Peyer's patch (tissue), 4 donors: Measurements from ENCODE around the gene P2RX1.

Source experiments
- CTCF ChIP-seq, 6 experiments: fragments of 450-650 bp in 4 of 6; fragments of 200-600 bp in 2 of 6; sonication (generic) in 1 of 6; IDR thresholded peaks; one replicate each; pipeline ENCODE4 v1.5.1; 2017 to 2019; ENCODE audit warnings: antibody characterized with exemption in 6 of 6, mild to moderate bottlenecking in 3 of 6, moderate library complexity in 1 of 6
- POLR2A ChIP-seq, 2 donors: fragments of 450-650 bp; IDR thresholded peaks; one replicate each; pipeline ENCODE4 v1.5.1; 2017; ENCODE audit warnings: antibody characterized with exemption in 2 of 2, mild to moderate bottlenecking in 2 of 2, moderate library complexity in 2 of 2

DNA sequence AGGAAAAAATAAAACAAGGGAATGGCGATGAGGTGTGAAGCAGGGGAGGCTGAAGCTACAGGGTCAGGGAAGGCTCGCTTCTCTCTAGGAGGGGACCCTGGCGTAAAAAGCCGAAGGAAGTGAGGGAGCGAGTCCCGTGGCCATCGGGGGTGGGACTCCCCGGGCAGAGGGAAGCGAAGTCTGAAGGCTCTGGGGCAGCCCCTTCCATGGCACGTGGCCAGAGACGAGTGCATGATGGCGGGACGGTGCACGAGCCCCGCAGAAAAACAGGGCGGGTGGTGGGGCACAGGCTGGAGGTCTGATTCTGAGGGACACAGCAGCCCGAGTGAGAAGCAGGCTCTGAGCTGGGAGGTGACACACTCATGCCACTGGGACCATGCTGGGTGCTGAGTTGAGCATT lies 49.2 kb downstream of the P2RX1 start:
- TF ChIP-seq CTCF (IDR thresholded peaks at IDR 0.05) (no peak), POLR2A (IDR thresholded peaks at IDR 0.05) (no peak)
